ENCODE data around the gene GOLGA6L10. TPM values are rescaled to one million over a fixed set of nuclear protein-coding genes. Genes with fewer than 3 reads are reported as not detected.
"Not testable (repeated sequence)": the region's sequence is repeated elsewhere in the genome, so short reads cannot be mapped to it uniquely, and the experiment has no call there.

Gene GOLGA6L10
- total RNA-seq, 2 donors from 2014 or later: 1.4 to 1.8 TPM

DNA sequence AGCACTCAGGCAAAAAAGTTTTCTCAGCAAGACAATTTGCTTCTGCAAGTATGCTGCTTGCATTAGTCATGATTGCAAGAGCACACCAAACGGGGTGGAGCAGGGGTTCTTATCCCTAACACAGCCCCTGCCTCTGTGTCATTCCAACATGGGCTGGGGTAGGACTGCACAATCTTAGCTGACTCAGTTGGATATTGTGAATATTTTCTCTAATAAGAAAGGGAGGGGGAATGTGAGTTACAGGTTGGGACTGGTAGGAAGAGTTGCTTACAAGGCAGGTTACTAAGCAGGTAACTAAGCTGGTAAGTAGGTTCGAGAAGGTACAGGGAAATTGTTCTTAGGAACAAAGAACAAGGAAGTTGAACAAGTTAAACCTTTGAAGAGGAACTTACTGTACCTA lies 24.4 kb upstream of the GOLGA6L10 start:
- H3K27me3 ChIP-seq; H3K9ac ChIP-seq (ENCODE audit: low read depth in 2 of 2, low read length in 2 of 2); DNase-seq; intact Hi-C loops (cut with DNase I); H3K4me3 ChIP-seq; H3K9me3 ChIP-seq; H3K4me1 ChIP-seq; H3K36me3 ChIP-seq; H3K27ac ChIP-seq: not testable (repeated sequence)

DNA sequence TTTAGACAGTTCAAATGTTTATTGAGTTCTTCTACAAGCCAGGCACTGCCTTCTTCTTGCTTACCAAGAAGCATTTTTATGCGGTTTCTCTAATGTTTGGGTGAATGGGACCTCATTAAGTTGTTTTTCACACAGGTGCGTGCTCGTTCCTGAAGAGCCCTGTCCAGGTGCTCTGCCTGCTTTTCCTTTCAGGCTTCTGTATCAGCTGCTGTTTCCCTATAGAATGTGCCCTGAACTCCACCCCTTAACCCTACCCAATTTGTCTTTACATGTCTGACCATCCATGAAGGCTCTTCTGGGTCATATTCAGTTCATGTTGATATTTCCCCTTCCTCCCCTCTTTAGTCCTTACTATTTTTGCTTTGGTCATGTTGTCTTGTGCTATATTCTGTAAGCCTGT lies 22.4 kb upstream of the GOLGA6L10 start:
- H3K9me3 ChIP-seq: no peaks in the 10 kb centered on the region
- H3K27ac ChIP-seq: no peak overlapping the region
- DNase-seq: no peak
- no peak overlapping the region for H3K4me3 ChIP-seq
- no peaks in the 10 kb centered on the region for H3K36me3 ChIP-seq
- no peak overlapping the region for H3K9ac ChIP-seq (ENCODE audit: low read depth in 2 of 2, low read length in 2 of 2)
- intact Hi-C loops (cut with DNase I): no loop called here
- H3K4me1 ChIP-seq: no peaks in the 10 kb centered on the region
- H3K27me3 ChIP-seq: no peaks in the 10 kb centered on the region
- TF ChIP-seq, protein P1, sequence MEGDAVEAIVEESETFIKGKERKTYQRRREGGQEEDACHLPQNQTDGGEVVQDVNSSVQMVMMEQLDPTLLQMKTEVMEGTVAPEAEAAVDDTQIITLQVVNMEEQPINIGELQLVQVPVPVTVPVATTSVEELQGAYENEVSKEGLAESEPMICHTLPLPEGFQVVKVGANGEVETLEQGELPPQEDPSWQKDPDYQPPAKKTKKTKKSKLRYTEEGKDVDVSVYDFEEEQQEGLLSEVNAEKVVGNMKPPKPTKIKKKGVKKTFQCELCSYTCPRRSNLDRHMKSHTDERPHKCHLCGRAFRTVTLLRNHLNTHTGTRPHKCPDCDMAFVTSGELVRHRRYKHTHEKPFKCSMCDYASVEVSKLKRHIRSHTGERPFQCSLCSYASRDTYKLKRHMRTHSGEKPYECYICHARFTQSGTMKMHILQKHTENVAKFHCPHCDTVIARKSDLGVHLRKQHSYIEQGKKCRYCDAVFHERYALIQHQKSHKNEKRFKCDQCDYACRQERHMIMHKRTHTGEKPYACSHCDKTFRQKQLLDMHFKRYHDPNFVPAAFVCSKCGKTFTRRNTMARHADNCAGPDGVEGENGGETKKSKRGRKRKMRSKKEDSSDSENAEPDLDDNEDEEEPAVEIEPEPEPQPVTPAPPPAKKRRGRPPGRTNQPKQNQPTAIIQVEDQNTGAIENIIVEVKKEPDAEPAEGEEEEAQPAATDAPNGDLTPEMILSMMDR (IDR thresholded peaks at IDR 0.05): no peak

DNA sequence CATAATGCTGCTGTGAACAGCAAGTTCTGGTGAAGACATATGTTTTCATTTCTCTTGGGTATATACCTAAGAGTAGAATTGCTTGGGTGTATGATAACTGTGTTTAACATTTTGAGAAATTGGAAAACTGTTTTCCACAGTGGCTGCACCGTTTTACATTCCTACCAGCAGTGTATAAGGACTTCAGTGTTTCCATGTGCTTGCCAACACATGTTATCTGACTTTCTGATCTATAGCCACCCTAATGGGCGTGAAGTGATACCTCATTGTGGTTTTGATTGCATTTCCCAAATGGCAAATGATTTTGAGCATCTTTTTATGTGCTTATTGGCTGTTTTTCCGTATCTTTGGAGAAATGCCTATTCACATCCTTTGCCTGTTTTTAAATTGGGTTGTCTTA lies 18.5 kb upstream of the GOLGA6L10 start:
- intact Hi-C loops (cut with DNase I); H3K27me3 ChIP-seq: not testable (repeated sequence)

DNA sequence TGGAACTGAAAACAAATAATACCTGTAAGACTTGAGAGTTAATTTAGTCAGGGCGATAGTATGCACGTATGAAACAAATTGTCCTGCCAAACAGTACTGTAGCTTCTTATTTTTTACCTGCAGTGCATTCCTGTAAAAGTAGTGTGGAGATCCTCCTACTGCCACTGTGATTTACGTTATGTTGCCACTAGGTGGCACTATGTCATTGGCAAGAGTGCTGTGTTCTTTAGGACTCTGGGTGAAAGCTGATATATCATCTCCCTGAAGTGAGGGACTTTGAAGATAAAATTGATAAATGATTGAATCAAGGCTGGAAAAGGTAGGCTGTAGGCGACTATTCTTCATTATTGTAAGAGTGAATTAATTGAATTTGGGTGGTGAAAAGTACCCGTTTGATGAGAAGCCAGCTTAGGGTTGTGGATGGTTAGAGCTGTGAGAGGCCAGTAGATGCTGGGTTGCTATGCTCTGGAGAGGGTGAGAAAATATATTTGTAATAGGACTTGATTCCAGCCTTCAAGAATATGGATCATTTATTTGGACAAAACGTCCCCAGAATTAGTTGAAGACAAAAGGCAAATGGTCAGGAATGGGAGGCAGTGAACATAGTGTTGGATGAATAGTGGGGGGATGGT lies 16.5 kb upstream of the GOLGA6L10 start:
- DNase-seq: peak; percentile 41
- H3K36me3 ChIP-seq; H3K9ac ChIP-seq (ENCODE audit: low read depth in 2 of 2, low read length in 2 of 2); H3K9me3 ChIP-seq; H3K27me3 ChIP-seq; H3K27ac ChIP-seq; H3K4me1 ChIP-seq; H3K4me3 ChIP-seq; intact Hi-C loops (cut with DNase I): not testable (repeated sequence)

More for the DNA sequence above, 18.5 kb upstream of the GOLGA6L10 start:
- not testable (repeated sequence) for H3K4me1 ChIP-seq; DNase-seq; H3K36me3 ChIP-seq; H3K9ac ChIP-seq (ENCODE audit: low read depth in 2 of 2, low read length in 2 of 2); H3K27ac ChIP-seq; H3K9me3 ChIP-seq; H3K4me3 ChIP-seq

DNA sequence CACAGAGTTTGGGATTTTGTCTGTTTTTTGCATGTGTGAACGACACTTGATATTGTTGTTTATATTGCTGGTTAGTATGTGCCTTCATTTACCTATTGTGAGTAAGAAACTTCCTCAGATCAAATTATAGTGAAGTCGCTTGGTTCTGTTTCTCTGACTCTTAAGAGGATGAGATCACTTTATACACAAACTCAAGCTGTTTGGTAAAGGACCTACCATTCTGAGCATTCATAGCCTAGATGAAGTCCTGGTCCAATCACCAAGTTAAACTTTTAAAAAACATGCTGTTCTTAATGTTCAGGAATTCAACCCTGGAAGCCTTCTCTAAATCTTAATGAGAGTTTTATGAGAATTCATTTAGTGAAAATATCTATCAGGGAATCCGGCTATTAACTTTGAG lies 15.3 kb upstream of the GOLGA6L10 start:
- H3K36me3 ChIP-seq; H3K27me3 ChIP-seq; H3K9me3 ChIP-seq; H3K9ac ChIP-seq (ENCODE audit: low read depth in 2 of 2, low read length in 2 of 2); H3K4me3 ChIP-seq; H3K27ac ChIP-seq; H3K4me1 ChIP-seq; intact Hi-C loops (cut with DNase I); DNase-seq: not testable (repeated sequence)

- H3K36me3 ChIP-seq; H3K4me1 ChIP-seq; H3K9ac ChIP-seq (ENCODE audit: low read depth in 2 of 2, low read length in 2 of 2); H3K4me3 ChIP-seq; DNase-seq; H3K27ac ChIP-seq; intact Hi-C loops (cut with DNase I); H3K27me3 ChIP-seq; H3K9me3 ChIP-seq: not testable (repeated sequence)
Observed at GRCh38 chr15:82362790-82363189, 13.5 kb upstream of the GOLGA6L10 start.

DNA sequence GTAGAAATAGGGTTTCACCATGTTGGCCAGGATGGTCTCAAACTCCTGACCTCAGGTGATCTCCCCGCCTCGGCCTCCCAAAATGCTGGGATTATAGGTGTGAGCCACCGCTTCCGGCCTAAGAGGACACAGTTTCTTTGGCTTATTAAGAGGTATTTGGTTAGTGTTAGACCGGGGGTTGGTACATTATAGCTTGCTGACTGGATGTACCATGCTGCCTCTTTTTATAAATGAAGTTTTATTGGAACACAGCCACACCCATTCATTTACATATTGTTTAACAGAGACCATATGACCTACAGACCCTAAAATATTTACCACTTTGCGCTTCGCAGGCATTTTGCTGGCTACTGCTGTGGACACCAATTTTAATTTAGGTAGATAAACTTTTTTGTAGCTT lies 11.3 kb upstream of the GOLGA6L10 start:
- H3K9me3 ChIP-seq; DNase-seq; H3K27me3 ChIP-seq; intact Hi-C loops (cut with DNase I); H3K4me1 ChIP-seq; H3K27ac ChIP-seq; H3K36me3 ChIP-seq; H3K4me3 ChIP-seq; H3K9ac ChIP-seq (ENCODE audit: low read depth in 2 of 2, low read length in 2 of 2): not testable (repeated sequence)

- H3K36me3 ChIP-seq; H3K9me3 ChIP-seq; H3K9ac ChIP-seq (ENCODE audit: low read depth in 2 of 2, low read length in 2 of 2); H3K27ac ChIP-seq; intact Hi-C loops (cut with DNase I); H3K4me3 ChIP-seq; H3K27me3 ChIP-seq; H3K4me1 ChIP-seq; DNase-seq: not testable (repeated sequence)
Observed at GRCh38 chr15:82355055-82355454, 5.8 kb upstream of the GOLGA6L10 start.

DNA sequence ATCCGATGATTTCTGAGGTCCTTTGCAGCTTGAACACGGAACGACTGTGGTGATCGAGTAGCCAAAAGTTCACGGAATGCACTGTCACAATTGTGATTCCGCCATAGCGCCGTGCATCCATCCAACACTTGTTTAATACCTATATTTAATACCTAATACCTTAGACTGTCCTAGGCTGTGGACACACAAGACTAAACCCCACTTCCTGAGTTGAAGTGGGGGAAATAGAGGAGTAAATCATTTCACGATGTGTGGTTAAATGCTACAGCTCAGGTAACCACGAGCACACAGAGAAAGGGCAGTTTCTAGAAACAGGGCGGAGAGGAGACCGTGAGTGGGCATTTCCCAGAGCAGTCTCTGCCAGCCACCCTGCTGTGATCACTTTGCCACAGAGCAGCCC lies 5.3 kb upstream of the GOLGA6L10 start:
- H3K27ac ChIP-seq; intact Hi-C loops (cut with DNase I); H3K27me3 ChIP-seq; H3K9ac ChIP-seq (ENCODE audit: low read depth in 2 of 2, low read length in 2 of 2); H3K9me3 ChIP-seq; H3K4me1 ChIP-seq; H3K4me3 ChIP-seq; DNase-seq; H3K36me3 ChIP-seq: not testable (repeated sequence)

DNA sequence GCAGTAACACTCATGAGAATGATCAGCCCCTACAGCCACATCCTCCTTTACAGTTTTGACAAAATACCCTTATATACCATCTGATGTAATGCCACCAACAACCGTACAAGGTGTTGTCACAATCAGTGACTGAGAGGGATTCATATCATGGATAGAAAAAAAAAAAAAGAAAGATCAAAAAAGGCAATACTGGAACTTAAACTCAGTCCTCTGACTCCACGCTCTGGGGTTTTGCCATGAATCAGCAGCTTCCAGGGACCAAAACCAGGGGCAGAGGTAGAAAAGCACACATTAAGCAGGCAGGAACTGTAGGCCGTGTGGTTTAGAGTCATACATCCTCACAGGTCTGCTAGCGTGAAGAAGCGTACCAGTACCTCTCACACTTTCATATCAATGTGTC lies 1.6 kb downstream of the GOLGA6L10 start:
- H3K9me3 ChIP-seq; H3K9ac ChIP-seq (ENCODE audit: low read depth in 2 of 2, low read length in 2 of 2); H3K4me3 ChIP-seq; DNase-seq; intact Hi-C loops (cut with DNase I); H3K36me3 ChIP-seq; H3K27me3 ChIP-seq; H3K4me1 ChIP-seq; H3K27ac ChIP-seq: not testable (repeated sequence)

GRCh38 chr15:82345176-82345575 lies 4.1 kb downstream of the GOLGA6L10 start:
- H3K27ac ChIP-seq; H3K4me3 ChIP-seq; H3K36me3 ChIP-seq; H3K9me3 ChIP-seq; H3K27me3 ChIP-seq; H3K9ac ChIP-seq (ENCODE audit: low read depth in 2 of 2, low read length in 2 of 2); intact Hi-C loops (cut with DNase I); DNase-seq; H3K4me1 ChIP-seq: not testable (repeated sequence)

DNA sequence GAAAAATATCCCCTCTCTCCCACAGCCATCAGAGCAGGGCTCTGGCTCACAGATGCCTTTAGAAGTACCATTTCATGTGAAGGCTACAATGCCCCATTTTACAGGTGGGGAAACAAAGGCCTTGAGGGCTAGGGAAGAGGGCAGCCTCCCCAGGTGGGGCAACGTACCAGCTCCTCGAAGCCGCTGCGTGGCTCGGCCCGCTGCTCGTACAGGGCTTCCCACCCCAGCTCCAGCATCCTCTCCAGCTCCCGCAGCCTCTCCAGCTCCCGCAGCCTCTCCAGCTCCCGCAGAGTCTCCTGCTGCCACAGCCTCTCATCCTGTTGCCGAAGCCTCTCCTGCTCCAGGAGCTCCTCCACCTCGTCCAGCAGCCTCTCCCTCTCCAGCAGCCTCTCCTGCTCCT lies 4.9 kb downstream of the GOLGA6L10 start:
- H3K27ac ChIP-seq; H3K27me3 ChIP-seq; H3K36me3 ChIP-seq; H3K9ac ChIP-seq (ENCODE audit: low read depth in 2 of 2, low read length in 2 of 2); DNase-seq; H3K9me3 ChIP-seq; H3K4me1 ChIP-seq; H3K4me3 ChIP-seq; intact Hi-C loops (cut with DNase I): not testable (repeated sequence)

DNA sequence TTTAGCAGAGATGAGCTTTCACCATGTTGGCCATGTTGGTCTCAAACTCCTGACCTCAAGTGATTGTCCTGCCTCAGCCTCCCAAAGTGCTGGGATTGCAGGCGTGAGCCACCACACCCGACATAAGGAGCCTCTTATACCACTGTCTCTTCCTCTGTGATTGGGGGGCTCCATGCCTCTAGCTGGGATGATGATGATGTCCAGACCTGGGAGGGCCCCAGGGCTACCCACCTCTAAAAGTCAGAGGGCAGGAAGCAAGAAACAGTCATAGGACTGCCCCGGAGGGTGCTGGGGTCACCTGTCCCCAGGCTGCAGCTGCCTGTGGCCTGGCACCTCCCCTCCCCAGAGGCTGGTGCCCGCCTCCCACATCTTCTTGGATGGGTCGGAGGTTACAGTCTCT lies 5.4 kb downstream of the GOLGA6L10 start:
- intact Hi-C loops (cut with DNase I); H3K4me3 ChIP-seq; H3K9me3 ChIP-seq; H3K27me3 ChIP-seq; DNase-seq; H3K36me3 ChIP-seq; H3K27ac ChIP-seq; H3K4me1 ChIP-seq; H3K9ac ChIP-seq (ENCODE audit: low read depth in 2 of 2, low read length in 2 of 2): not testable (repeated sequence)

Data from colonic mucosa (tissue), 4 donors.